Peyer's patch (tissue), 4 donors: ENCODE measurements around the gene UPK3A.

ENCODE experiments used
- POLR2A ChIP-seq, 2 donors: fragments of 450-650 bp; IDR thresholded peaks; one replicate each; pipeline ENCODE4 v1.5.1; 2017; ENCODE audit warnings: antibody characterized with exemption in 2 of 2, mild to moderate bottlenecking in 2 of 2, moderate library complexity in 2 of 2
- TF ChIP-seq, protein P1 (sequence below), 6 experiments: fragments of 450-650 bp in 4 of 6; fragments of 200-600 bp in 2 of 6; sonication (generic) in 1 of 6; IDR thresholded peaks; one replicate each; pipeline ENCODE4 v1.5.1; 2017 to 2019; ENCODE audit warnings: antibody characterized with exemption in 6 of 6, mild to moderate bottlenecking in 3 of 6, moderate library complexity in 1 of 6

DNA sequence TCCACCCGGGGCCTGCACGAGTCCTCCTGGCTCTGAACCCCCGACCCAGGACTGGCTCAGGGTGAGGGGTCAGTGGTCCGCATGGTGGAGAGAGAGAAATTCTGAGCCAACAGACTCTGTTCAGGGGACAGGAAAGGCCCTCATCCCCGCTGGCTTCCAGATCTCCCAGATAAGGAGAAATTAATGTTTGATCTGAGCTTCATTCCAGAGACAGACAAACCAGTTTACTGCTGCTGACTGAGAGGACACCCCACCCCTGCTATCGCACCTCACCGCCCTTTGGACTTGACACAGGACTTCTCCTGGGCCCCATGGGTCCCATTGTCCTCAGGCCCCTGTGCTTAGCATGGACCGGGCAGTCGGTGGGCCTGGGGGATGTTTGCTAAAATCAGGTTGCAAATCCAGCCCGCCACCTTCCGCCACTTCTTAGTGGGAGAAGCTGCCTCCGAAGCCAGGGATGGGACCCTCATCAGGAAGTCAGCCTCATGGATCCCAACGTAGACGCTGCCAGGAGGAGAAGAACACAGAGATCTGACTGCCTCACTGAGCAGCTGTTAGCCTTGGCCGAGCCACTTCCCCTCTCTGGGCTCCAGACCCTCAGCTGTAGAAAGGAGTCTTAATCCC, 11.2 kb upstream of the UPK3A start:
- peak in 1 of 2 donors; percentile 43 for TF ChIP-seq POLR2A (IDR thresholded peaks at IDR 0.05)
- TF ChIP-seq, protein P1, sequence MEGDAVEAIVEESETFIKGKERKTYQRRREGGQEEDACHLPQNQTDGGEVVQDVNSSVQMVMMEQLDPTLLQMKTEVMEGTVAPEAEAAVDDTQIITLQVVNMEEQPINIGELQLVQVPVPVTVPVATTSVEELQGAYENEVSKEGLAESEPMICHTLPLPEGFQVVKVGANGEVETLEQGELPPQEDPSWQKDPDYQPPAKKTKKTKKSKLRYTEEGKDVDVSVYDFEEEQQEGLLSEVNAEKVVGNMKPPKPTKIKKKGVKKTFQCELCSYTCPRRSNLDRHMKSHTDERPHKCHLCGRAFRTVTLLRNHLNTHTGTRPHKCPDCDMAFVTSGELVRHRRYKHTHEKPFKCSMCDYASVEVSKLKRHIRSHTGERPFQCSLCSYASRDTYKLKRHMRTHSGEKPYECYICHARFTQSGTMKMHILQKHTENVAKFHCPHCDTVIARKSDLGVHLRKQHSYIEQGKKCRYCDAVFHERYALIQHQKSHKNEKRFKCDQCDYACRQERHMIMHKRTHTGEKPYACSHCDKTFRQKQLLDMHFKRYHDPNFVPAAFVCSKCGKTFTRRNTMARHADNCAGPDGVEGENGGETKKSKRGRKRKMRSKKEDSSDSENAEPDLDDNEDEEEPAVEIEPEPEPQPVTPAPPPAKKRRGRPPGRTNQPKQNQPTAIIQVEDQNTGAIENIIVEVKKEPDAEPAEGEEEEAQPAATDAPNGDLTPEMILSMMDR (IDR thresholded peaks at IDR 0.05), result no peak
